HEK293 (cell line): ENCODE results near the gene NDUFS1.
A peak's percentile ranks its signal among the peaks of the same experiment; 100 is the strongest.

Source experiments
- CTCF ChIA-PET: fragments of 350-600 bp; formaldehyde crosslinking; extraction: SDS; loops from one replicate; lab custom pipeline; 2021; ENCODE audit warnings: antibody characterized with exemption; lab: Yijun Ruan, JAX
- POLR2A ChIA-PET: fragments of 300-600 bp; formaldehyde crosslinking; extraction: SDS; loops from one replicate; lab custom pipeline; 2020; ENCODE audit warnings: antibody characterized with exemption, inconsistent platforms; lab: Yijun Ruan, JAX
- H3K27ac ChIP-seq: fragments of 200-500 bp; sonication (Bioruptor generic); 2 replicates; pipeline ENCODE4 v1.5.1; 2014; ENCODE audit warnings: low read depth, low read length, control low read depth, inconsistent platforms; ENCODE audit errors: extremely low read depth
- H3K36me3 ChIP-seq, 2 experiments: fragments of 200-500 bp in 1 of 2; sonication (Bioruptor generic) in 1 of 2; 1 replicate in 1 of 2; 2 replicates in 1 of 2; pipeline ENCODE4 v1.5.1; 2014 to 2017; ENCODE audit warnings: inconsistent platforms in 2 of 2, low read length in 2 of 2; ENCODE audit not compliant: control insufficient read depth in 2 of 2, insufficient read depth in 1 of 2
- H3K4me1 ChIP-seq: fragments of 200-500 bp; sonication (Bioruptor generic); 2 replicates; pipeline ENCODE4 v1.5.1; 2014; ENCODE audit warnings: mild to moderate bottlenecking, low read length, inconsistent platforms; ENCODE audit not compliant: control insufficient read depth, insufficient read depth
- H3K4me3 ChIP-seq: 2 replicates; pipeline ENCODE4 v1.5.1; 2011; ENCODE audit warnings: low read depth, mild to moderate bottlenecking, control low read depth, low read length, moderate library complexity
- H3K9me3 ChIP-seq: fragments of 200-500 bp; sonication (Bioruptor generic); 2 replicates; pipeline ENCODE4 v1.5.1; 2014; ENCODE audit warnings: low read depth, low read length, inconsistent platforms; ENCODE audit not compliant: control insufficient read depth, insufficient read depth
- AEBP2 ChIP-seq: fragments of 450-650 bp; formaldehyde crosslinking; IDR thresholded peaks from 2 replicates; pipeline ENCODE4 v1.5.1; 2016; ENCODE audit warnings: missing biosample characterization, missing genetic modification characterization, borderline replicate concordance
- BCL6B ChIP-seq: fragments of 450-650 bp; formaldehyde crosslinking; IDR thresholded peaks from 2 replicates; pipeline ENCODE4 v1.5.1; 2017; ENCODE audit warnings: missing biosample characterization, missing genetic modification characterization
- CTCF ChIP-seq: fragments of 450-650 bp; formaldehyde crosslinking; IDR thresholded peaks from 2 replicates; pipeline ENCODE4 v1.5.1; 2016; ENCODE audit warnings: missing biosample characterization, missing genetic modification characterization
- KLF17 ChIP-seq: fragments of 450-650 bp; formaldehyde crosslinking; IDR thresholded peaks from 2 replicates; pipeline ENCODE4 v1.5.1; 2016; ENCODE audit warnings: missing biosample characterization, missing genetic modification characterization
- PRDM6 ChIP-seq: fragments of 450-650 bp; formaldehyde crosslinking; IDR thresholded peaks from 2 replicates; pipeline ENCODE4 v1.5.1; 2017; ENCODE audit warnings: missing biosample characterization, missing genetic modification characterization
- TRIM28 ChIP-seq: IDR thresholded peaks from 2 replicates; pipeline ENCODE4 v1.6.1; 2011; ENCODE audit warnings: low read length, control low read depth, borderline replicate concordance
- ZBTB17 ChIP-seq: fragments of 450-650 bp; formaldehyde crosslinking; IDR thresholded peaks from 2 replicates; pipeline ENCODE4 v1.5.1; 2016; ENCODE audit warnings: missing biosample characterization, missing genetic modification characterization
- ZBTB48 ChIP-seq: fragments of 450-650 bp; formaldehyde crosslinking; IDR thresholded peaks from 2 replicates; pipeline ENCODE4 v1.5.1; 2016; ENCODE audit warnings: missing biosample characterization, missing genetic modification characterization
- ZBTB7A ChIP-seq: fragments of 450-650 bp; formaldehyde crosslinking; IDR thresholded peaks from 2 replicates; pipeline ENCODE4 v1.5.1; 2016; ENCODE audit warnings: low read depth, missing biosample characterization, missing genetic modification characterization
- ZFP37 ChIP-seq: fragments of 450-650 bp; formaldehyde crosslinking; IDR thresholded peaks from 2 replicates; pipeline ENCODE4 v1.5.1; 2016; ENCODE audit warnings: missing biosample characterization, missing genetic modification characterization
- ZNF140 ChIP-seq: fragments of 450-650 bp; formaldehyde crosslinking; IDR thresholded peaks from 2 replicates; pipeline ENCODE4 v1.5.1; 2016; ENCODE audit warnings: missing biosample characterization, missing genetic modification characterization
- ZNF335 ChIP-seq: fragments of 450-650 bp; formaldehyde crosslinking; conservative IDR thresholded peaks from 2 replicates; pipeline ENCODE4 v1.5.1; 2016; ENCODE audit warnings: missing biosample characterization, missing genetic modification characterization
- ZNF341 ChIP-seq: fragments of 450-650 bp; formaldehyde crosslinking; IDR thresholded peaks from 2 replicates; pipeline ENCODE4; 2016; ENCODE audit warnings: low read depth, missing biosample characterization, missing genetic modification characterization
- ZNF394 ChIP-seq: fragments of 450-650 bp; formaldehyde crosslinking; IDR thresholded peaks from 2 replicates; pipeline ENCODE4 v1.5.1; 2016; ENCODE audit warnings: missing biosample characterization, missing genetic modification characterization, mild to moderate bottlenecking, moderate library complexity, borderline replicate concordance
- ZNF416 ChIP-seq: fragments of 450-650 bp; formaldehyde crosslinking; IDR thresholded peaks from 2 replicates; pipeline ENCODE4 v1.5.1; 2016; ENCODE audit warnings: missing biosample characterization, missing genetic modification characterization
- ZNF488 ChIP-seq: fragments of 450-650 bp; formaldehyde crosslinking; IDR thresholded peaks from 2 replicates; pipeline ENCODE4 v1.5.1; 2016; ENCODE audit warnings: missing biosample characterization, missing genetic modification characterization
- ZNF518A ChIP-seq: fragments of 450-650 bp; formaldehyde crosslinking; conservative IDR thresholded peaks from 2 replicates; pipeline ENCODE4 v1.5.1; 2016; ENCODE audit warnings: low read depth, missing biosample characterization, missing genetic modification characterization
- ZNF560 ChIP-seq: fragments of 450-650 bp; formaldehyde crosslinking; IDR thresholded peaks from 2 replicates; pipeline ENCODE4 v1.5.1; 2017; ENCODE audit warnings: missing biosample characterization, missing genetic modification characterization, borderline replicate concordance
- ZNF585B ChIP-seq: fragments of 450-650 bp; formaldehyde crosslinking; IDR thresholded peaks from 2 replicates; pipeline ENCODE4 v1.5.1; 2016; ENCODE audit warnings: missing biosample characterization, missing genetic modification characterization
- ZNF626 ChIP-seq: fragments of 450-650 bp; sonication (Bioruptor Pico); formaldehyde crosslinking; IDR thresholded peaks from 2 replicates; pipeline ENCODE4 v1.5.1; 2018; ENCODE audit warnings: missing biosample characterization, missing genetic modification characterization, inconsistent platforms
- ZNF660 ChIP-seq: fragments of 450-650 bp; IDR thresholded peaks from 2 replicates; pipeline ENCODE4 v1.5.1; 2018; ENCODE audit warnings: missing biosample characterization, mild to moderate bottlenecking, missing genetic modification characterization
- ZNF664 ChIP-seq: fragments of 450-650 bp; formaldehyde crosslinking; IDR thresholded peaks from 2 replicates; pipeline ENCODE4 v1.5.1; 2016; ENCODE audit warnings: missing biosample characterization, missing genetic modification characterization
- ZNF776 ChIP-seq: fragments of 450-650 bp; formaldehyde crosslinking; IDR thresholded peaks from 2 replicates; pipeline ENCODE4 v1.5.0; 2017; ENCODE audit warnings: missing biosample characterization, missing genetic modification characterization, borderline replicate concordance

The NDUFS1 gene

GRCh38 chr2:206085742-206086445 lies 73.3 kb downstream of the NDUFS1 start, which contains the start of gene INO80D:
Gene INO80D, minus strand, starts transcription at chr2:206086174. Its CDS starts 23,158 bp downstream, at chr2:206063016.
- POLR2A ChIA-PET = interaction anchor here (0.8 to 2.3 kb wide), 4 partner anchors 10 to 74 kb away, joined by 3 to 8 read pairs (median 6); partner anchors contain the start of genes EEF1B2 and NDUFS1
- CTCF ChIA-PET = interaction anchor here (0.7 to 1.3 kb wide), 2 partner anchors 11 to 67 kb away, joined by 3 to 7 read pairs; no protein-coding TSS in a partner anchor
- peak within 1 kb of the TSS; percentile 99 for H3K27ac ChIP-seq
- TF ChIP-seq ZNF518A (tag by site-specific recombination) = no peak
- 0 out of 2 replicates have a peak, but pooled peaks have one; percentile 58 for TF ChIP-seq TRIM28
- TF ChIP-seq CTCF (tag by site-specific recombination) = peak; percentile 54; the same call in 1 of the 2 replicates
- no peak for TF ChIP-seq ZBTB7A (tag by site-specific recombination)
- peak; percentile 92 for TF ChIP-seq ZNF660 (tag by site-specific recombination)
- 0 out of 2 replicates have a peak, but pooled peaks have one; percentile 15 for TF ChIP-seq ZNF394 (tag by site-specific recombination)
- peak; percentile 81 for TF ChIP-seq ZNF335
- no peak for TF ChIP-seq ZNF585B
- 0 out of 2 replicates have a peak, but pooled peaks have one; percentile 25 for TF ChIP-seq ZNF341
- no peak for TF ChIP-seq ZNF488
- peak; percentile 65; the same call in 1 of the 2 replicates for TF ChIP-seq ZFP37
- no peak for TF ChIP-seq AEBP2 (tag by site-specific recombination)
- no peak for TF ChIP-seq ZBTB48 (tag by site-specific recombination)
- TF ChIP-seq KLF17 (tag by site-specific recombination) = no peak
- no peak for TF ChIP-seq ZNF626 (tag by site-specific recombination)
- TF ChIP-seq ZNF140 (tag by site-specific recombination) = no peak
- peak; percentile 52; the same call in 1 of the 2 replicates for TF ChIP-seq ZBTB17 (tag by site-specific recombination)
- TF ChIP-seq BCL6B (tag by site-specific recombination) = no peak
- TF ChIP-seq ZNF416 (tag by site-specific recombination) = no peak
- TF ChIP-seq ZNF664 (tag by site-specific recombination) = no peak
- 0 out of 2 replicates have a peak, but pooled peaks have one; percentile 13 for TF ChIP-seq PRDM6 (tag by site-specific recombination)
- no peak for TF ChIP-seq ZNF776 (tag by site-specific recombination)
- TF ChIP-seq ZNF560 (tag by site-specific recombination) = no peak

More at GRCh38 chr2:206085742-206086445, 73.3 kb downstream of the NDUFS1 start, which contains the start of gene INO80D:
- H3K9me3 ChIP-seq = no peaks in the 10 kb centered on the region
- peaks cover 0 to 3% of the 10 kb centered on the region in 2 experiments; a peak in 2 of 3 replicates for H3K36me3 ChIP-seq
- H3K4me3 ChIP-seq = peak within 1 kb of the TSS; percentile 77
- no peaks in the 10 kb centered on the region for H3K4me1 ChIP-seq
